HL-60/S4 (cell line): ENCODE measurements around the gene CNGA4.
"Not testable (repeated sequence)": the region's sequence is repeated elsewhere in the genome, so short reads cannot be mapped to it uniquely, and the experiment has no call there.

ENCODE experiments used
- in situ Hi-C: fragments of 300-500 bp; cut with MboI; formaldehyde crosslinking; loops from 2 replicates; pipeline ENCODE4 v1.14.3; 2022; ENCODE audit warnings: low sequenced_read_pairs

The CNGA4 gene

GRCh38 chr11:6260207-6260726 is 21.4 kb downstream of the CNGA4 start:
- in situ Hi-C loops = no loop called here

- in situ Hi-C loops = no loop called here
Observed at GRCh38 chr11:6263662-6264061, 24.8 kb downstream of the CNGA4 start.

- in situ Hi-C loops = no loop called here
Observed at GRCh38 chr11:6268820-6269219, 29.9 kb downstream of the CNGA4 start.

GRCh38 chr11:6269994-6270393 is 31.1 kb downstream of the CNGA4 start:
- in situ Hi-C loops = no loop called here

- in situ Hi-C loops = no loop called here
Observed at GRCh38 chr11:6270584-6271246, 31.8 kb downstream of the CNGA4 start.

DNA sequence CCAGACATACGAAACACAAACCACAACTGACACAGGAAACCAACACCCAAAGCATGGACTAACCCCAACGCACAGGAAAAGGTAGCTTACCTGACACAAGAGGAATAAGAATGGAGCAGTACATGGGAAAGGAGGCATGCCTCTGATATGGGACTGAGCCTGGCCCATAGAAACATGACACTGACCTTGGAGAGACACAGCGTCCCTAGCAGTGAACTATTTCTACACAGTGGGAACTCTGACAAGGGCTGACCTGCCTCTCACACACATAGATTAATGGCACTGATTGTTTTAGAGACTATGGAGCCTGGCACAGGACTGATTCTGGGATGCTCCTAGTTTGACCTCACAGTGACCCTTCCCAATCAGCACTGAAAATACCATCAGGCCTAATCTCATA is 32.7 kb downstream of the CNGA4 start:
- in situ Hi-C loops = no loop called here

GRCh38 chr11:6273188-6273587 is 34.3 kb downstream of the CNGA4 start:
- in situ Hi-C loops = no loop called here

GRCh38 chr11:6280809-6281208 is 41.9 kb downstream of the CNGA4 start:
- in situ Hi-C loops = not testable (repeated sequence)

- in situ Hi-C loops = no loop called here
Observed at GRCh38 chr11:6283453-6284023, 44.6 kb downstream of the CNGA4 start.

DNA sequence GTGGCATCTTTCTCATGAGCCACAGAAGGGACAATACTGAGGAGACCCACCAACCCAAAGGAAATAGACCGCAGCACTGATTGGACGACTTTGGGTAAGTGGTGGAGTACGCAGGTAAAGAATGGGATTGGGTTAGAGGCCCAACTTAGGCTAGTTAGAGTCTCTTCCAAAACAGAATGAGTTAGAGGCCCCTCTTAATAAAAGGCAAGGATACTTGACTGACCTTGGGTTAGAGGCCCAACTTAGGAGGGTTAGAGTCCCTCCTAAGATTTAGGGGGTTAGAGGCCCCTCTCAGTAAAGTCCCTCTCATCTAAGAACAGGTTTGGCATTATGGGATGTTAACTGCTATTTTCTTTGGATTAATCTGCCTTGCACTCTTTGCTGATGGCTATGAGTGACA is 45.4 kb downstream of the CNGA4 start:
- in situ Hi-C loops = no loop called here

- in situ Hi-C loops = no loop called here
Observed at GRCh38 chr11:6285019-6285418, 46.1 kb downstream of the CNGA4 start.
